GM19099 (cell line): ENCODE data around the gene DYSF.

ENCODE experiments used
- POLR2A ChIP-seq: IDR thresholded peaks from 3 replicates; pipeline ENCODE4 v1.6.1; 2011; ENCODE audit warnings: low read depth; ENCODE audit not compliant: insufficient read length; ENCODE audit errors: extremely low read depth

The DYSF gene

DNA sequence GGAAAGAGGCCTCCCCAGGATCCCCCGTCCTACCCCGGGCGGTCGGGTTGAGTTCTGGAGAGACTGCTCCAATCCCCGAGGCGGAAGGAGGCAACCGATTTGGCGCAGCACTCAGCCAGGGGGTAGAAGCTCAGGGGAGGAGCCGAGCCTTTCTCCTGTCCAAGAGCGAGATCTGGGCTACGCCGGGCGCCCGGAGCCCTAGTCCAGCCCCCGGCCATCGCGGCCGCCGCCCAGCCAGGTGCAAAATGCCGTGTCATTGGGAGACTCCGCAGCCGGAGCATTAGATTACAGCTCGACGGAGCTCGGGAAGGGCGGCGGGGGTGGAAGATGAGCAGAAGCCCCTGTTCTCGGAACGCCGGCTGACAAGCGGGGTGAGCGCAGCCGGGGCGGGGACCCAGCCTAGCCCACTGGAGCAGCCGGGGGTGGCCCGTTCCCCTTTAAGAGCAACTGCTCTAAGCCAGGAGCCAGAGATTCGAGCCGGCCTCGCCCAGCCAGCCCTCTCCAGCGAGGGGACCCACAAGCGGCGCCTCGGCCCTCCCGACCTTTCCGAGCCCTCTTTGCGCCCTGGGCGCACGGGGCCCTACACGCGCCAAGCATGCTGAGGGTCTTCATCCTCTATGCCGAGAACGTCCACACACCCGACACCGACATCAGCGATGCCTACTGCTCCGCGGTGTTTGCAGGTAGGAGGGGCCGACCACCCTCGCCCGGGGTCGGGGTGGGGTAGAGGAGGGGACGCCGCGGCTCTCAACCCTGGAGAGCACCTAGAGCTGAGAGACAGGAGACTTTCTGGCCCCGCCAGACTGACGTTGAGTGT, at the start of gene DYSF:
Gene DYSF, plus strand, starts transcription at position 158 of the 817 bp plus-strand sequence.
- no peak for TF ChIP-seq POLR2A

- no peak for TF ChIP-seq POLR2A
These were observed 43.8 kb upstream of the DYSF start for GRCh38 chr2:71409611-71410010.

DNA sequence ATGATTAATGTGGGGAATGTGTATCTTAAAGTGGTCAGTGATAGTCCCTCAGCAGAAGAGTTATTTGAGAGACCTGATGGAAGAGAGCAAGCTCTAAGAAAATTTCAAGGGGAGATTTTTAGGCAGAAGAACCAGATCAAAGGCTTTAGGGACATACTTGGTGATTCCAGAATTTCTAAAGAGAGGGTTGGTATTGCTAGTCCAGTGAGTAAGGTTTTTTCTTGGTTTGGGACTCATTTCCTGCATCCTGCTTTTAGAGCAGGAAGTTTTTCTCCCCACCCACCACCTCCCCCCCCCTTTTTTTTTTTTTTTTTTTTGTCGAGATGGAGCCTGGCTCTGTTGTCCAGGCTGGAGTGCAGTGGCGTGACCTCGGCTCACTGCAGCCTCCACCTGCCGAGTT, 42.7 kb upstream of the DYSF start:
- TF ChIP-seq POLR2A: no peak

GRCh38 chr2:71417300-71418202, 35.8 kb upstream of the DYSF start:
- no peak for TF ChIP-seq POLR2A

- TF ChIP-seq POLR2A: no peak
These were observed 34.2 kb upstream of the DYSF start for GRCh38 chr2:71419145-71419544.

GRCh38 chr2:71419976-71420375, 33.4 kb upstream of the DYSF start:
- no peak for TF ChIP-seq POLR2A

DNA sequence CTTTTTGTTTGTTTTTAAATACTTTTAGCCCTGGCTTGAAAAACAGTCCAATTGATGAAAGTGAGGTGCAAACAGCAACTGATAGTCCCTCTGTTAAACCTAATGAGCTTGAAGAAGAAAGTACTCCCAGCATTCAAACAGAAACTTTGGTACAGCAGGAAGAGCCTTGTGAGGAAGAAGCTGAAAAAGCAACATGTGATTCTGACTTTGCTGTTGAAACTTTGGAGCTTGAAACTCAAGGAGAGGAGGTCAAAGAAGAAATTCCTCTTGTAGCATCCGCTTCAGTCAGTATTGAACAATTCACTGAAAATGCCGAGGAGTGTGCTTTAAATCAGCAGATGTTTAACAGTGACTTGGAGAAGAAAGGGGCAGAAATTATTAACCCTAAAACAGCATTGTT, 30.6 kb upstream of the DYSF start:
- no peak for TF ChIP-seq POLR2A

- TF ChIP-seq POLR2A: no peak
These were observed 29.4 kb upstream of the DYSF start for GRCh38 chr2:71423817-71424420.

GRCh38 chr2:71426721-71427120, 26.6 kb upstream of the DYSF start:
- no peak for TF ChIP-seq POLR2A

GRCh38 chr2:71428472-71429383, 24.6 kb upstream of the DYSF start:
- no peak for TF ChIP-seq POLR2A

DNA sequence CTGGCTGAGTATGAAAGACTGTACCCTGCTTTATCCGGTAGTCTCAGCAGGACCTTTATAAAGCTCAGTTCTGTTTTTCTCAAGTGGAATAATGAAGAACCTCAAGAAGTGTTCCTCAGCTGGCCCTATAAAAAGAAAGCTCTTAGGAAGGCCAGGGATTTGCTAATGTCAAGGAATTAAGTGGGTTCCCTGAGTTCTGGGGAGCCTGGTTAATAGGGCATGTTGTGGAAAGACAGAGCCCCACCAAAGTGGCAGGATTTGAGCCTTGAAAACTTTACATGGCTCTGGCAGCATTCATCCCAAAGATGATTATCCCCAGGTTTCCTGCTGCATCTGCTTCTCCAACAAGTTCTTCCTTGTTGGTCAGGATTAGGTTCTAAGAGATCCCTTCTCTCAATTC, 6.9 kb upstream of the DYSF start:
- no peak for TF ChIP-seq POLR2A

GRCh38 chr2:71449343-71449742, 4.0 kb upstream of the DYSF start:
- no peak for TF ChIP-seq POLR2A

DNA sequence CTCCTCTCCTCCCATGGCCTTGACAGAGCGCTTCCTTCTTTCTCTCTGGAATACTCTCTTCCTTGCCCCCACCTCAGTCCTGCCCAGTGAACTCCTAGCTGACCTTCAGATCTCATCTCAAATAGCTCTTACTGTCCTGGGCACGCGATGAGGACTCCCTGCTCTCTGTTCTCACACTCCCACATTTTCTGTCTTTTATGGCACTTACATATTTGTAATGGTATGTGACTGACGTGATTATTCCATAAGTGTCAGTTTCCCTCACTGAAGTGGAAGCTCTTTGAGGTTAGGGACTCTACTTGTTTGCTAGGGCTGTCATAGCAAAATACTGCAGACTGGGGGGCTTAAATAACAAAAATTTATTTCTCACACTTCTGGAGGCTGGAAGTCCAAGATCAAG, 1.7 kb upstream of the DYSF start:
- no peak for TF ChIP-seq POLR2A

DNA sequence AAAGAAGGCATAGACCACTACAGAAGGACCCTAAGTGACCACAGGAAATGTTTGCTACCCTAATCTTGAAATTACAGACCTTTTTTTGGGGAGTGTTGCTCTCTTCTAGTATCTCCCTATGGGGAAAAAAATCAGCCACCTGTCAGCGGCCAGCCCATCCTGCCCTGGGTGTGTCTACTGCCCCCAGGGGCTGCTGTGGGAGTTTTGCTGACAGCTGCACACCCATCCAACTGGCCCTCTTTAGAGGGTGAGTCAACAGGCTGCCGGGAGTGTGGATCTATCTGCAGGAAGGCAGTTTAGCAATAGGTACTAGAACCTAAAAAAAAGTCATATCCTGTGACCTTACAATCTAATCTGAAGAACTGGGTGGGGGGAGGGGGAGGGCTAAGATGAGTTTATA, 796 bp upstream of the DYSF start:
- TF ChIP-seq POLR2A: no peak

DNA sequence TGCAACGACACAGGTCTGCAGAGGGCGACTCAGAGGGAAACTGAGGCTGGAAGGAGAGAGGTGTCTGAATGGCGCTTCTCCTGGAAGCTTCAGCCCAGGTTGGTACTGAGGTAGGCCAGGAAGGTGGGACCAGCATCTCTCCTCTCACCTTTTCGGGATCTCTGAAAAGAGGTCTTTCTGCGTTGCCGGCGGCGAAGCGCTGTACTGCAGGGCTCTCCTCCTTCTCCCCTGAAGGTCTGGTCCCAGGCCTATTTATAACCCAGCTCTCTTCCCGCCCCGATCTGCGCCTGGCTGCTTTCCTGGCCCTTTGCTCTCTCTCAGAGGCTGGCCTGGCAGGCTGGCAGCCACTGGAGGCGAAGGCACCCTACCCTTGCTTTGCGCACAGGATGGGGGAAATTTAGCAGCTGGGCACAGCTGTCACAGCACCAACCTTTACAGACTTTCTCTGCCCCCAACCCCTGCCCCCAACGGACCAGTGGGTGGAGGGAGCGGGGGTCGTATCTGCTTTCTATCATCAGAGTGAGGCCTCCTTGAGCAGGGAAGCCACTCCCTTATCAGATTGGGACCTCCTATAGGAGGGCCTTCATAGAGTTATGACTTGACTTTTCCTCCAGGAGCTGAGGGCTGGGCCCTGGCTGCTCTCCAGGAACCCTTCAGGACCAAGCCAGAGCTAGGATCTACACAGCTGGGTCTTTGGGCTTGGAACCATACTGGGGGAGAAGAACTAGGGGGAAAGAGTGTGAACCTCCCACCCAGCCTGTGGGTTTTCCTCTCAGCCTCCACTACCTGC, 1.1 kb downstream of the DYSF start:
- TF ChIP-seq POLR2A: no peak
